Uterus (tissue), 2 donors: Measurements from ENCODE around the gene NKAIN2.

Experiments used
- POLR2A ChIP-seq, 2 donors: fragments of 450-650 bp; IDR thresholded peaks; one replicate each; pipeline ENCODE4 v1.6.1; 2016; ENCODE audit warnings: antibody characterized with exemption in 2 of 2, mild to moderate bottlenecking in 1 of 2, moderate library complexity in 1 of 2
- TF ChIP-seq, protein P1 (sequence below), 4 experiments: fragments of 200-600 bp in 2 of 4; fragments of 450-650 bp in 2 of 4; sonication (generic) in 2 of 4; IDR thresholded peaks; one replicate each; pipeline ENCODE4 v1.5.1; 2016 to 2019; ENCODE audit warnings: antibody characterized with exemption in 4 of 4, mild to moderate bottlenecking in 2 of 4, moderate library complexity in 1 of 4

DNA sequence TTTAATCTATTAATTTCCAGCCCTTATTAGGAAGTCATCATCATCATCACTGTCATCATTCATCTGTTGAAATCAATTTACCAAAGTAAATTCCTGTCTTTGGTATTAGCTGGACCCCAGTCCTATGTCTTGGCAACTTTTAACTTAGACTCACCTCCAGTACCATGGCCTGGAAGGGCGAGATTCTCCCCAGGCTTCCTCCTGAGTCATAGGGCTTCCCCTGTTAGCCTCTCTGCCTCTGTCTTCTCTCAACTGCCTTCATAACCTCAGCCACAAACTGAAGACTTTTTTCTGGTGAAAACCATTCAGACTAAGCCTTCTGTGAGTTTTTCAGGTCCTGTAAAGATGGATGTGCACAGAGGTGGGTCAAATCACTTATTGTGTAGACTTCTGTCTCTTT lies 95.0 kb downstream of the NKAIN2 start:
- TF ChIP-seq, protein P1, sequence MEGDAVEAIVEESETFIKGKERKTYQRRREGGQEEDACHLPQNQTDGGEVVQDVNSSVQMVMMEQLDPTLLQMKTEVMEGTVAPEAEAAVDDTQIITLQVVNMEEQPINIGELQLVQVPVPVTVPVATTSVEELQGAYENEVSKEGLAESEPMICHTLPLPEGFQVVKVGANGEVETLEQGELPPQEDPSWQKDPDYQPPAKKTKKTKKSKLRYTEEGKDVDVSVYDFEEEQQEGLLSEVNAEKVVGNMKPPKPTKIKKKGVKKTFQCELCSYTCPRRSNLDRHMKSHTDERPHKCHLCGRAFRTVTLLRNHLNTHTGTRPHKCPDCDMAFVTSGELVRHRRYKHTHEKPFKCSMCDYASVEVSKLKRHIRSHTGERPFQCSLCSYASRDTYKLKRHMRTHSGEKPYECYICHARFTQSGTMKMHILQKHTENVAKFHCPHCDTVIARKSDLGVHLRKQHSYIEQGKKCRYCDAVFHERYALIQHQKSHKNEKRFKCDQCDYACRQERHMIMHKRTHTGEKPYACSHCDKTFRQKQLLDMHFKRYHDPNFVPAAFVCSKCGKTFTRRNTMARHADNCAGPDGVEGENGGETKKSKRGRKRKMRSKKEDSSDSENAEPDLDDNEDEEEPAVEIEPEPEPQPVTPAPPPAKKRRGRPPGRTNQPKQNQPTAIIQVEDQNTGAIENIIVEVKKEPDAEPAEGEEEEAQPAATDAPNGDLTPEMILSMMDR (IDR thresholded peaks at IDR 0.05) = no peak
- no peak for TF ChIP-seq POLR2A (IDR thresholded peaks at IDR 0.05)
